Measurements from ENCODE around the gene GTSE1.

GTSE1 gene

GRCh38 chr22:46368422-46368821 is 71.8 kb downstream of the GTSE1 start:
- no peak for DNase-seq

GRCh38 chr22:46368871-46369715 is 72.4 kb downstream of the GTSE1 start:
- no peak for DNase-seq

GRCh38 chr22:46369716-46370583 is 73.3 kb downstream of the GTSE1 start:
- no peak for DNase-seq

- DNase-seq, result no peak
Measured at GRCh38 chr22:46370584-46371291, 74.1 kb downstream of the GTSE1 start.

- DNase-seq, result no peak
Measured at GRCh38 chr22:46371623-46372226, 75.1 kb downstream of the GTSE1 start.

GRCh38 chr22:46372686-46373085 is 76.0 kb downstream of the GTSE1 start:
- no peak for DNase-seq

- DNase-seq, result no peak
Measured at GRCh38 chr22:46373159-46373558, 76.5 kb downstream of the GTSE1 start.

GRCh38 chr22:46373921-46374662 is 77.4 kb downstream of the GTSE1 start:
- no peak for DNase-seq

GRCh38 chr22:46374663-46375474 is 78.2 kb downstream of the GTSE1 start:
- no peak for DNase-seq

- no peak for DNase-seq
Measured at GRCh38 chr22:46376111-46376510, 79.4 kb downstream of the GTSE1 start.

GRCh38 chr22:46376908-46377524 is 80.3 kb downstream of the GTSE1 start:
- DNase-seq, result no peak

GRCh38 chr22:46377525-46378425 is 81.1 kb downstream of the GTSE1 start:
- DNase-seq, result no peak

GRCh38 chr22:46378426-46379065 is 81.9 kb downstream of the GTSE1 start:
- no peak for DNase-seq

GRCh38 chr22:46379066-46379930 is 82.6 kb downstream of the GTSE1 start:
- no peak for DNase-seq

- DNase-seq, result no peak
Measured at GRCh38 chr22:46380069-46380468, 83.4 kb downstream of the GTSE1 start.

Measured in hippocampal formation (tissue), 2 donors.